ENCODE results near the gene CACNA1G.

- TF ChIP-seq, protein P1, sequence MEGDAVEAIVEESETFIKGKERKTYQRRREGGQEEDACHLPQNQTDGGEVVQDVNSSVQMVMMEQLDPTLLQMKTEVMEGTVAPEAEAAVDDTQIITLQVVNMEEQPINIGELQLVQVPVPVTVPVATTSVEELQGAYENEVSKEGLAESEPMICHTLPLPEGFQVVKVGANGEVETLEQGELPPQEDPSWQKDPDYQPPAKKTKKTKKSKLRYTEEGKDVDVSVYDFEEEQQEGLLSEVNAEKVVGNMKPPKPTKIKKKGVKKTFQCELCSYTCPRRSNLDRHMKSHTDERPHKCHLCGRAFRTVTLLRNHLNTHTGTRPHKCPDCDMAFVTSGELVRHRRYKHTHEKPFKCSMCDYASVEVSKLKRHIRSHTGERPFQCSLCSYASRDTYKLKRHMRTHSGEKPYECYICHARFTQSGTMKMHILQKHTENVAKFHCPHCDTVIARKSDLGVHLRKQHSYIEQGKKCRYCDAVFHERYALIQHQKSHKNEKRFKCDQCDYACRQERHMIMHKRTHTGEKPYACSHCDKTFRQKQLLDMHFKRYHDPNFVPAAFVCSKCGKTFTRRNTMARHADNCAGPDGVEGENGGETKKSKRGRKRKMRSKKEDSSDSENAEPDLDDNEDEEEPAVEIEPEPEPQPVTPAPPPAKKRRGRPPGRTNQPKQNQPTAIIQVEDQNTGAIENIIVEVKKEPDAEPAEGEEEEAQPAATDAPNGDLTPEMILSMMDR (IDR thresholded peaks at IDR 0.05; ENCODE audit: poor library complexity) = no peak
- TF ChIP-seq EZH2 (IDR thresholded peaks at IDR 0.05; ENCODE audit: borderline replicate concordance) = no peak
Observed at GRCh38 chr17:50667259-50668024, 106.9 kb downstream of the CACNA1G start.

Data from hepatocyte (in vitro differentiated cells).